ENCODE measurements around the gene NHSL2.

NHSL2 gene

GRCh38 chrX:72088761-72089160 is 178.1 kb downstream of the NHSL2 start:
- Histone ChIP-seq H3K27ac (ENCODE audit: low read depth, low read length) (no peak overlapping the region), H3K4me1 (ENCODE audit: control insufficient read depth, insufficient read depth, low read length, unreplicated experiment) (no peaks in the 10 kb centered on the region), H3K4me3 (ENCODE audit: low read depth, low read length) (no peak overlapping the region), H3K36me3 (ENCODE audit: insufficient read depth, low read length) (no peaks in the 10 kb centered on the region), H3K79me2 (ENCODE audit: control insufficient read depth, insufficient read depth, low read length, unreplicated experiment) (no peaks in the 10 kb centered on the region), H2AFZ (ENCODE audit: low read length, unreplicated experiment) (no peak overlapping the region), H3K27me3 (ENCODE audit: insufficient read depth, low read length) (no peaks in the 10 kb centered on the region)

- Histone ChIP-seq H3K4me1 (ENCODE audit: control insufficient read depth, insufficient read depth, low read length, unreplicated experiment) (no peaks in the 10 kb centered on the region), H3K79me2 (ENCODE audit: control insufficient read depth, insufficient read depth, low read length, unreplicated experiment) (no peaks in the 10 kb centered on the region), H3K27ac (ENCODE audit: low read depth, low read length) (no peak overlapping the region), H2AFZ (ENCODE audit: low read length, unreplicated experiment) (no peak overlapping the region), H3K36me3 (ENCODE audit: insufficient read depth, low read length) (no peaks in the 10 kb centered on the region), H3K4me3 (ENCODE audit: low read depth, low read length) (no peak overlapping the region), H3K27me3 (ENCODE audit: insufficient read depth, low read length) (no peaks in the 10 kb centered on the region)
Observed at GRCh38 chrX:72089254-72089653, 178.6 kb downstream of the NHSL2 start.

GRCh38 chrX:72094894-72095293 is 184.2 kb downstream of the NHSL2 start:
- no peaks in the 10 kb centered on the region for H3K4me1 ChIP-seq (ENCODE audit: control insufficient read depth, insufficient read depth, low read length, unreplicated experiment)
- no peaks in the 10 kb centered on the region for H3K79me2 ChIP-seq (ENCODE audit: control insufficient read depth, insufficient read depth, low read length, unreplicated experiment)
- H3K4me3 ChIP-seq (ENCODE audit: low read depth, low read length): no peak overlapping the region
- no peaks in the 10 kb centered on the region for H3K27me3 ChIP-seq (ENCODE audit: insufficient read depth, low read length)
- no peak overlapping the region for H3K27ac ChIP-seq (ENCODE audit: low read depth, low read length)
- H3K36me3 ChIP-seq (ENCODE audit: insufficient read depth, low read length): no peaks in the 10 kb centered on the region
- no peak overlapping the region for H2AFZ ChIP-seq (ENCODE audit: low read length, unreplicated experiment)

GRCh38 chrX:72095370-72095769 is 184.7 kb downstream of the NHSL2 start:
- no peaks in the 10 kb centered on the region for H3K4me1 ChIP-seq (ENCODE audit: control insufficient read depth, insufficient read depth, low read length, unreplicated experiment)
- no peaks in the 10 kb centered on the region for H3K27me3 ChIP-seq (ENCODE audit: insufficient read depth, low read length)
- H3K27ac ChIP-seq (ENCODE audit: low read depth, low read length): no peak overlapping the region
- H3K4me3 ChIP-seq (ENCODE audit: low read depth, low read length): no peak overlapping the region
- no peaks in the 10 kb centered on the region for H3K79me2 ChIP-seq (ENCODE audit: control insufficient read depth, insufficient read depth, low read length, unreplicated experiment)
- H2AFZ ChIP-seq (ENCODE audit: low read length, unreplicated experiment): no peak overlapping the region
- H3K36me3 ChIP-seq (ENCODE audit: insufficient read depth, low read length): no peaks in the 10 kb centered on the region

GRCh38 chrX:72097098-72097497 is 186.5 kb downstream of the NHSL2 start:
- H2AFZ ChIP-seq (ENCODE audit: low read length, unreplicated experiment): no peak overlapping the region
- no peaks in the 10 kb centered on the region for H3K27me3 ChIP-seq (ENCODE audit: insufficient read depth, low read length)
- no peak overlapping the region for H3K27ac ChIP-seq (ENCODE audit: low read depth, low read length)
- no peaks in the 10 kb centered on the region for H3K4me1 ChIP-seq (ENCODE audit: control insufficient read depth, insufficient read depth, low read length, unreplicated experiment)
- no peak overlapping the region for H3K4me3 ChIP-seq (ENCODE audit: low read depth, low read length)
- no peaks in the 10 kb centered on the region for H3K79me2 ChIP-seq (ENCODE audit: control insufficient read depth, insufficient read depth, low read length, unreplicated experiment)
- H3K36me3 ChIP-seq (ENCODE audit: insufficient read depth, low read length): no peaks in the 10 kb centered on the region

GRCh38 chrX:72100051-72100755 is 189.6 kb downstream of the NHSL2 start:
- Histone ChIP-seq H3K27me3 (ENCODE audit: insufficient read depth, low read length) (no peaks in the 10 kb centered on the region), H3K79me2 (ENCODE audit: control insufficient read depth, insufficient read depth, low read length, unreplicated experiment) (no peaks in the 10 kb centered on the region), H3K27ac (ENCODE audit: low read depth, low read length) (no peak overlapping the region), H2AFZ (ENCODE audit: low read length, unreplicated experiment) (no peak overlapping the region), H3K4me3 (ENCODE audit: low read depth, low read length) (no peak overlapping the region), H3K36me3 (ENCODE audit: insufficient read depth, low read length) (no peaks in the 10 kb centered on the region), H3K4me1 (ENCODE audit: control insufficient read depth, insufficient read depth, low read length, unreplicated experiment) (no peaks in the 10 kb centered on the region)

- H3K27me3 ChIP-seq (ENCODE audit: insufficient read depth, low read length): no peaks in the 10 kb centered on the region
- no peak overlapping the region for H2AFZ ChIP-seq (ENCODE audit: low read length, unreplicated experiment)
Observed at GRCh38 chrX:72100824-72101351, 190.2 kb downstream of the NHSL2 start.

GRCh38 chrX:72101597-72102037 is 191.0 kb downstream of the NHSL2 start:
- Histone ChIP-seq H3K79me2 (ENCODE audit: control insufficient read depth, insufficient read depth, low read length, unreplicated experiment) (no peaks in the 10 kb centered on the region), H3K27me3 (ENCODE audit: insufficient read depth, low read length) (no peaks in the 10 kb centered on the region), H3K4me3 (ENCODE audit: low read depth, low read length) (no peak overlapping the region), H3K4me1 (ENCODE audit: control insufficient read depth, insufficient read depth, low read length, unreplicated experiment) (no peaks in the 10 kb centered on the region), H3K36me3 (ENCODE audit: insufficient read depth, low read length) (no peaks in the 10 kb centered on the region), H3K27ac (ENCODE audit: low read depth, low read length) (no peak overlapping the region), H2AFZ (ENCODE audit: low read length, unreplicated experiment) (no peak overlapping the region)

More at GRCh38 chrX:72100824-72101351, 190.2 kb downstream of the NHSL2 start:
- H3K27ac ChIP-seq (ENCODE audit: low read depth, low read length): no peak overlapping the region
- H3K4me1 ChIP-seq (ENCODE audit: control insufficient read depth, insufficient read depth, low read length, unreplicated experiment): no peaks in the 10 kb centered on the region
- H3K36me3 ChIP-seq (ENCODE audit: insufficient read depth, low read length): no peaks in the 10 kb centered on the region
- H3K4me3 ChIP-seq (ENCODE audit: low read depth, low read length): no peak overlapping the region
- H3K79me2 ChIP-seq (ENCODE audit: control insufficient read depth, insufficient read depth, low read length, unreplicated experiment): no peaks in the 10 kb centered on the region

GRCh38 chrX:72102126-72102525 is 191.5 kb downstream of the NHSL2 start:
- H3K4me1 ChIP-seq (ENCODE audit: control insufficient read depth, insufficient read depth, low read length, unreplicated experiment): no peaks in the 10 kb centered on the region
- H3K4me3 ChIP-seq (ENCODE audit: low read depth, low read length): no peak overlapping the region
- H3K27ac ChIP-seq (ENCODE audit: low read depth, low read length): no peak overlapping the region
- no peak overlapping the region for H2AFZ ChIP-seq (ENCODE audit: low read length, unreplicated experiment)
- no peaks in the 10 kb centered on the region for H3K36me3 ChIP-seq (ENCODE audit: insufficient read depth, low read length)
- H3K27me3 ChIP-seq (ENCODE audit: insufficient read depth, low read length): no peaks in the 10 kb centered on the region
- no peaks in the 10 kb centered on the region for H3K79me2 ChIP-seq (ENCODE audit: control insufficient read depth, insufficient read depth, low read length, unreplicated experiment)

GRCh38 chrX:72102760-72103159 is 192.1 kb downstream of the NHSL2 start:
- H3K27me3 ChIP-seq (ENCODE audit: insufficient read depth, low read length): no peaks in the 10 kb centered on the region
- H3K27ac ChIP-seq (ENCODE audit: low read depth, low read length): no peak overlapping the region
- H3K4me1 ChIP-seq (ENCODE audit: control insufficient read depth, insufficient read depth, low read length, unreplicated experiment): peaks cover 3% of the 10 kb centered on the region
- no peaks in the 10 kb centered on the region for H3K36me3 ChIP-seq (ENCODE audit: insufficient read depth, low read length)
- H2AFZ ChIP-seq (ENCODE audit: low read length, unreplicated experiment): no peak overlapping the region
- no peaks in the 10 kb centered on the region for H3K79me2 ChIP-seq (ENCODE audit: control insufficient read depth, insufficient read depth, low read length, unreplicated experiment)
- H3K4me3 ChIP-seq (ENCODE audit: low read depth, low read length): no peak overlapping the region

GRCh38 chrX:72105436-72105835 is 194.8 kb downstream of the NHSL2 start:
- no peak overlapping the region for H3K4me3 ChIP-seq (ENCODE audit: low read depth, low read length)
- H3K27me3 ChIP-seq (ENCODE audit: insufficient read depth, low read length): no peaks in the 10 kb centered on the region
- no peak overlapping the region for H2AFZ ChIP-seq (ENCODE audit: low read length, unreplicated experiment)
- H3K79me2 ChIP-seq (ENCODE audit: control insufficient read depth, insufficient read depth, low read length, unreplicated experiment): no peaks in the 10 kb centered on the region
- H3K36me3 ChIP-seq (ENCODE audit: insufficient read depth, low read length): no peaks in the 10 kb centered on the region
- no peak overlapping the region for H3K27ac ChIP-seq (ENCODE audit: low read depth, low read length)
- peaks cover 3% of the 10 kb centered on the region for H3K4me1 ChIP-seq (ENCODE audit: control insufficient read depth, insufficient read depth, low read length, unreplicated experiment)

Data from ACC112 (cell line).